ENCODE results near the gene MAPKAPK2. TPM values are rescaled to one million over a fixed set of nuclear protein-coding genes. Genes with fewer than 3 reads are reported as not detected.

MAPKAPK2 gene
- total and polyA plus RNA-seq, 10 donors: 42.2 to 129 (median 94.2) TPM

- Histone ChIP-seq H3K4me1 (peaks cover 9 to 53% (median 24%) of the 10 kb centered on the region in 6 donors), H3K27ac (no peak overlapping the region), H3K27me3 (replicated peaks in 1 of 7) (peaks cover 0 to 47% (median 0%) of the 10 kb centered on the region in 7 donors), H3K4me3 (no peak overlapping the region), H3K36me3 (no peaks in the 10 kb centered on the region), H3K9me3 (no peaks in the 10 kb centered on the region)
- TF ChIP-seq POLR2A (IDR thresholded peaks at IDR 0.05): no peak
- no peak for TF ChIP-seq CTCF (IDR thresholded peaks at IDR 0.05 in 8 of 11, conservative IDR thresholded peaks at IDR 0.05 in 3 of 11)
- TF ChIP-seq POLR2AphosphoS5 (IDR thresholded peaks at IDR 0.05): no peak
- no peak for DNase-seq
- intact Hi-C loops (cut with DNase I; ENCODE audit: low total_unique reads): no loop called here
- WGBS, 5 donors: 90 to 96% (median 91%) methylated on average over 11 of the region's 11 CpGs
These were observed 23.4 kb upstream of the MAPKAPK2 start for GRCh38 chr1:206661161-206661820.

GRCh38 chr1:206662396-206663092, 22.2 kb upstream of the MAPKAPK2 start:
- H3K27me3 ChIP-seq (replicated peaks in 1 of 7): peaks cover 0 to 38% (median 0%) of the 10 kb centered on the region in 7 donors
- WGBS, 5 donors: 80 to 89% (median 87%) methylated on average over 3 of the region's 3 CpGs
- no peak for DNase-seq
- peaks cover 9 to 59% (median 24%) of the 10 kb centered on the region in 6 donors for H3K4me1 ChIP-seq
- H3K36me3 ChIP-seq: no peaks in the 10 kb centered on the region
- intact Hi-C loops (cut with DNase I; ENCODE audit: low total_unique reads): no loop called here
- TF ChIP-seq CTCF (IDR thresholded peaks at IDR 0.05 in 8 of 11, conservative IDR thresholded peaks at IDR 0.05 in 3 of 11) (no peak), POLR2AphosphoS5 (IDR thresholded peaks at IDR 0.05) (no peak), POLR2A (IDR thresholded peaks at IDR 0.05) (no peak)
- H3K27ac ChIP-seq: no peak overlapping the region
- H3K9me3 ChIP-seq: no peaks in the 10 kb centered on the region
- no peak overlapping the region for H3K4me3 ChIP-seq

GRCh38 chr1:206663362-206663761, 21.3 kb upstream of the MAPKAPK2 start:
- intact Hi-C loops (cut with DNase I; ENCODE audit: low total_unique reads): no loop called here
- TF ChIP-seq CTCF (IDR thresholded peaks at IDR 0.05 in 8 of 11, conservative IDR thresholded peaks at IDR 0.05 in 3 of 11): no peak
- no peak for TF ChIP-seq POLR2A (IDR thresholded peaks at IDR 0.05)
- TF ChIP-seq POLR2AphosphoS5 (IDR thresholded peaks at IDR 0.05): no peak
- H3K36me3 ChIP-seq: no peaks in the 10 kb centered on the region
- DNase-seq: no peak
- H3K27ac ChIP-seq: no peak overlapping the region
- H3K27me3 ChIP-seq (replicated peaks in 1 of 7): peaks cover 0 to 30% (median 0%) of the 10 kb centered on the region in 7 donors
- H3K9me3 ChIP-seq: no peaks in the 10 kb centered on the region
- 22 to 39% (median 30%) methylated on average over 5 of the region's 5 CpGs for WGBS, 5 donors
- peaks cover 9 to 53% (median 19%) of the 10 kb centered on the region in 6 donors for H3K4me1 ChIP-seq
- H3K4me3 ChIP-seq: peak overlapping the region in 1 of 8 donors; percentile 41

Measured in spleen (tissue), 11 donors.